ENCODE data around the gene PIP5K1B.

- no peak for TF ChIP-seq CTCF (IDR thresholded peaks at IDR 0.05; ENCODE audit: borderline replicate concordance, extremely low read depth, low read length, poor library complexity, severe bottlenecking)
- TF ChIP-seq EZH2 (IDR thresholded peaks at IDR 0.05; ENCODE audit: borderline replicate concordance, low read depth, low read length, severe bottlenecking) = no peak
Observed at GRCh38 chr9:68759981-68760673, 55.1 kb downstream of the PIP5K1B start.
